GM13977 (cell line): ENCODE results near the gene BTG2.

Source experiments
- DNase-seq: peaks from one replicate; pipeline ENCODE4 v3.0.0; 2012; ENCODE audit warnings: low spot score
- CTCF ChIP-seq: IDR thresholded peaks from 2 replicates; pipeline ENCODE4 v1.5.1; 2012; ENCODE audit warnings: mild to moderate bottlenecking, control low read depth; ENCODE audit not compliant: insufficient read depth; ENCODE audit errors: extremely low read depth, missing control alignments
- in situ Hi-C: fragments of 300-500 bp; cut with MboI; formaldehyde crosslinking; loops from one replicate; pipeline ENCODE4 v1.12.0; 2022; ENCODE audit warnings: low sequenced_read_pairs, low pct_unique_long_range_greater_than_20kb, mixed read lengths, inconsistent platforms; ENCODE audit not compliant: unreplicated experiment

The BTG2 gene

GRCh38 chr1:203316626-203317093 lies 11.3 kb downstream of the BTG2 start:
- DNase-seq, result no peak
- in situ Hi-C loops, result no loop called here
- TF ChIP-seq CTCF, result no peak

- in situ Hi-C loops, result no loop called here
- no peak for TF ChIP-seq CTCF
- no peak for DNase-seq
Measured at GRCh38 chr1:203317429-203318228, 12.3 kb downstream of the BTG2 start.

- no peak for TF ChIP-seq CTCF
- no peak for DNase-seq
- in situ Hi-C loops, result no loop called here
Measured at GRCh38 chr1:203318229-203318517, 12.9 kb downstream of the BTG2 start.

- TF ChIP-seq CTCF, result no peak
- in situ Hi-C loops, result no loop called here
- DNase-seq, result no peak
Measured at GRCh38 chr1:203320591-203321272, 15.4 kb downstream of the BTG2 start.

- in situ Hi-C loops, result no loop called here
- TF ChIP-seq CTCF, result no peak
- no peak for DNase-seq
Measured at GRCh38 chr1:203321273-203322052, 16.1 kb downstream of the BTG2 start.

GRCh38 chr1:203322500-203323179 lies 17.3 kb downstream of the BTG2 start:
- DNase-seq, result no peak
- in situ Hi-C loops, result no loop called here
- no peak for TF ChIP-seq CTCF
